GM12892 (cell line): Measurements from ENCODE around the gene VANGL1.

Experiments used
- POLR2AphosphoS5 ChIP-seq: IDR thresholded peaks from 2 replicates; pipeline ENCODE4 v1.6.1; 2011; ENCODE audit warnings: low read depth, low read length, control low read depth
- TAF1 ChIP-seq: IDR thresholded peaks from 2 replicates; pipeline ENCODE4 v1.6.1; 2011; ENCODE audit warnings: low read depth, mild to moderate bottlenecking, control low read depth, low read length, borderline replicate concordance

DNA sequence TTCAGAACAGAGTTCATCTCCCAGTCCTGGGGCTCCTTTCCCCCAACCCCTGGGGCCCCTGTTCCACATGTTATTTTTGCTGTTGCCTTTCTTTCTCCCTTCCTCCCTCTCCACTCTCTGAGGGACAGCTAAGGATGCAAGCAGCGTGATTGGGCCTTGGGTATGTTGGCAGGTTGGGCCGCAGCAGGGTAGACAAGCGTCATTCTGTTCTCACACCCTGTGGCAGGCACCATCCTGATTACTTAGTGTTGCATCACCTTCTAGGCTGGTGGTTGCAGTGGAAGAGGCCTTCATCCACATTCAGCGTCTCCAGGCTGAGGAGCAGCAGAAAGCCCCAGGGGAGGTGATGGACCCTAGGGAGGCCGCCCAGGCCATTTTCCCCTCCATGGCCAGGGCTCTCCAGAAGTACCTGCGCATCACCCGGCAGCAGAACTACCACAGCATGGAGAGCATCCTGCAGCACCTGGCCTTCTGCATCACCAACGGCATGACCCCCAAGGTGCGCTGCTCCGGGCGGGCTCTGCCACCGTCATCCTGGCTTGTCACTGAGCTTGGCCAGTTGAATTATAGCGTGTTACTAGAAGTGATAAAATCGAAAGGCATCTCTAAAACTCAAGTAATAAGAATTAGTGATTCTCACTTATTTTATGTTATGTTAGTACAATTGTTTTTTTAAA, 43.4 kb downstream of the VANGL1 start:
- TF ChIP-seq TAF1 (no peak), POLR2AphosphoS5 (no peak)
